ENCODE data around the gene KIF26B.
"Not testable (repeated sequence)": the region's sequence is repeated elsewhere in the genome, so short reads cannot be mapped to it uniquely, and the experiment has no call there.

The KIF26B gene

DNA sequence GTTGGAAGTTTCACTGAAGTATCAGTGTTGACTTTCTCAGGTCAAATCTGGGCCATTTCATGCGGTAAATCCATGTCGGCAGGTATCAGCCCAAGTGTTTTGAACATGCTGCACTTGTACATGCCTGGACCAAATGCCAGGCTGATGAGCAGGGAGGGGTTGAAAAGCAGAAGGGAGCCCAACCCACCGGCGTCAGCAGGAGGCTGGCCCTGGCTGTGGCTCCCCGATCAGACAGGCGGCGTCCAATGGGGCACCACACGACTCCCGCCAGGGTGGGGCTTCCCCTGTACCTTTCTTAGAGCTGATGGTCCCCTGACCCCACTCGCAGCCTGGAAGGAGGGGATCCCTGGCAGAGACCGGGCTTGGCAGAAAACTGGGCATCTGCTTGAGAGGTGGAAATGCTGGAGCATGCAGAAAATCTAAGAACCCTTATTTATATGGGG lies 540.0 kb downstream of the KIF26B start:
- DNase-seq (ENCODE audit: low read depth in 2 of 2) = no peak

DNA sequence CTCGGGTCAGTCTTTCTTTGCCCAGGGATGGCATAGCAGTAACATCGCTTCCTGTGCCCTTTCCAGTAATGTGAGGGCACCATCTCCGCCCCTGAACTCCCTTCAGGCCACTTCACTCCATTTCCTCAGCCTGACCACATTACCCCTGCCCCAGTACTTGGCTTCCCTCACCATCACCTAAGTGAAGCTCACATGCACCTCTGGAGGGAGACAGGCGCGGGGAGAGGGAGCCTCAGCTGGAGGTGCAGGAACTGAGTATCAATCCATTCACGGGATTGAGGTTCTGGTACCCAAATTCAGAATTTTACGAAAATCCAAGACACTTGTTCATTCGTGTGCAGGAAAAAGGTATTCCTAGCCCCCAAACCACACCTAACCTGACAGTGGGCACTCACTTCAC lies 540.4 kb downstream of the KIF26B start:
- no peak for DNase-seq (ENCODE audit: low read depth in 2 of 2)

DNA sequence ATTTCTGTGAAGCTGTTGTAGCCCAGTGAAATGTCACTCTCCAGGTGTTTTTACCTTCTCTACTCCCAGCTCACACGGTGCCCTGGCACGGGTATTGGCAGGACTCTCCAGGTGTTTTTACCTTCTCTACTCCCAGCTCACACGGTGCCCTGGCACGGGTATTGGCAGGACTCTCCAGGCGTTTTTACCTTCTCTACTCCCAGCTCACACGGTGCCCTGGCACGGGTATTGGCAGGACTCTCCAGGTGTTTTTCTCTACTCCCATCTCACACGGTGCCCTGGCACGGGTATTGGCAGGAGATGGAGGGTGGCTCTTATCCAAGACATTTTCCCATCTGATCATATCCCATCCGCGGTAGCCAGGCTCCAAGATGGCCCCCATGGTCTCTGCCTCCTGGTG lies 540.9 kb downstream of the KIF26B start:
- not testable (repeated sequence) for DNase-seq (ENCODE audit: low read depth in 2 of 2)

DNA sequence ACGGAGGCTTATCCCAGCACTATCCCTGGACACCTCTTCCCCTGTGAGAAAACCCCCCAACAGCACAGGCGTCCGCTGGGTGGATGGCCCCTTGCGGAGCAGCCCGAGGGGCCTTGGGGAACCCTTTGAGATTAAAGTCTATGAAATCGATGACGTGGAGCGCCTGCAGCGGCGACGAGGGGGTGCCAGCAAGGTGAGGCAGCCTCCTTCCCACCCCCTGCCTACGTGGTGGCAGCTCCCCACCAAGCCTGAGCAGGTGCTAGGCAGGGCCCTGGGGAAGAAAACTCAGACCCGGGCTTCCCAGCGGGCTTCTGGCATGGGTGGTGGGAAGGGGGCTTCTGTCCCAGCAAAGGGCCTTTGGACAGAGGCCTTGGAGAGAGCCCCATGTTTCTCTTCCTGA lies 543.3 kb downstream of the KIF26B start:
- no peak for DNase-seq (ENCODE audit: low read depth in 2 of 2)

DNA sequence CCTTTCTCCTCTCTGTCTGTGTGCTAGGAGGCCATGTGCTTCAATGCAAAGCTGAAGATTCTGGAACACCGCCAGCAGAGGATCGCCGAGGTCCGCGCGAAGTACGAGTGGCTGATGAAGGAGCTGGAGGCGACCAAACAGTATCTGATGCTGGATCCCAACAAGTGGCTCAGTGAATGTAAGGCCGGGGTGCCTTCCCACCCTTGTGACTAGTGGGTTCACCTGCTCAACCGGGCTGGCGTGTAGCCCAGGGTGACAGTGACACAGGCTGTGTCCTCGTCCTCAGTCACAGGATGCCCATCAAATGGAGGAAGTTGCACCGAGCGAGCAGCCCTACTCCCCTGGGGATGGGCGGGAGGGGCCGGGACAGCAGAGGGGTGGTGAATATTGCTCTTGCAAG lies 544.1 kb downstream of the KIF26B start:
- no peak for DNase-seq (ENCODE audit: low read depth in 2 of 2)

DNA sequence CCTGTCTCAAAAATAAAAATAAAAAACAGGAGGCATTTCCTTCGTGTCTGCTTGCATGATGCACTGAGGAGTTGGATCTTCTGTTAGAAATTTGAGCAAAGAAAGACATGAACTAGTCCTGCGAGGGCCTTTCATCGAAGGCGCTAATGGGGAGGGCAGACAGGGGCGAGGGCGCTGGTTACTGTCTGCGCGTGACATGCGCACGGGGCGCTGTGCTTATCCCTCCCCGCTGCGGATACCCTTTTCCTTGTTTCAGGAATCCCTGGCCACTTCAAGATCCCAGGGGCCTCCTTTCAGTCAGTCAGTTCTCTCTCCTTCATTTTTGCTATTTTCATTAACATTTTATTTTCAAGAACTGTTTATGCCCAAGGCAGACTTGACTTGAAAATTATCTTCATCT lies 545.8 kb downstream of the KIF26B start:
- DNase-seq (ENCODE audit: low read depth in 2 of 2) = no peak

DNA sequence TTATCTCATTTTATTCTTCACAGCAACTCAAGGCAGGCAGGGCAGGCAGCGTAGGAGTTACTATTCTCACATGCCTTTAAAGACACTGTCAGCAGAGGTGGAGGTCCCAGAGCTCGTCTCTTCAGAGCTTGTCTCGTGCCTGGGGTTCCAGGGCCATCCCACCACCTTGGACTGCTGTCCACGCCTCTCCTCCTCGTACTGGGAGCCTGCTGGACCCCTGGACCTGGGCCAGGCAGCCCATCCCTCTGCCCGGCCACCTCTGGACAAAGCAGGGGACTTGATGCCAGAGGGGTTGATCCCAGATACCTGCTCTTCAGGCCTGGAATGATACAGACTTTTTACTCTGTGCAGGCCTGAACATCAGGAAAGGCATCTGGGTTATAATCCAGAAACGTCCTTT lies 546.8 kb downstream of the KIF26B start:
- DNase-seq (ENCODE audit: low read depth in 2 of 2) = no peak

DNA sequence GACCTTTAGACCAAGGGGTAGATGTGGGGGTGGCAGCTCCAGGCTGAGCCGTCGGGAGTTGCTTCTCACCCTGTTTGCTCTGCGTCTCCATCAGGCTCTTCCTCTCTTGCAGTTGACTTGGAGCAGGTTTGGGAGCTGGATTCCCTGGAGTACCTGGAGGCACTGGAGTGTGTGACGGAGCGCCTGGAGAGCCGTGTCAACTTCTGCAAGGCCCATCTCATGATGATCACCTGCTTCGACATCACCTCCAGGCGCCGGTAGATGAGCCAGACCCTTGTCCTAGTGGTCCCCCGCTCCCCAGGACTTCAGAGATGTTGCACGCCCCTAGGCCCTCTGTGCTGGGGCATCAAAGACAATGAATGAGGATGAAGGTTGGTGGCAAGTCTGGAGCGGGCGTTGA lies 547.6 kb downstream of the KIF26B start:
- DNase-seq (ENCODE audit: low read depth in 2 of 2) = no peak

DNA sequence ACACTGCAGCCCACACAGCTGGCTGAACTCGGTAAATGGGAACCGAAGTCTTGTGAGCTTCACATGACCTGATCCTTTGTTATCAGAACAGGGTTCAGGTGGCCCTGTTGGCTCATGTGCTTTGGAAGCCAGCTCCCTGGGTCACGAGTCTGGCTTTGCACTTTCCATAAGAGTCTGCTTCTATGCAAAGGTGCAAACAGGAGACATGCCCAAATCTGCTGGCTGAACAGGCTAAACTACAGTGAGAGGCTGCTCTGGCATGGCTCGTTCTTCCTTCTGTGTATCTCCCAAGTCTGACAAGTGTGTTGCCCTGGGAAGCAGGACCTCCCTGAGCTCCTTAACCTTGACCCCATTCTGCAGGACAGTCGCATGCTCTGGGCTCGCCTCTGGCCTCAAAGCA lies 549.6 kb downstream of the KIF26B start:
- DNase-seq (ENCODE audit: low read depth in 2 of 2) = no peak

DNA sequence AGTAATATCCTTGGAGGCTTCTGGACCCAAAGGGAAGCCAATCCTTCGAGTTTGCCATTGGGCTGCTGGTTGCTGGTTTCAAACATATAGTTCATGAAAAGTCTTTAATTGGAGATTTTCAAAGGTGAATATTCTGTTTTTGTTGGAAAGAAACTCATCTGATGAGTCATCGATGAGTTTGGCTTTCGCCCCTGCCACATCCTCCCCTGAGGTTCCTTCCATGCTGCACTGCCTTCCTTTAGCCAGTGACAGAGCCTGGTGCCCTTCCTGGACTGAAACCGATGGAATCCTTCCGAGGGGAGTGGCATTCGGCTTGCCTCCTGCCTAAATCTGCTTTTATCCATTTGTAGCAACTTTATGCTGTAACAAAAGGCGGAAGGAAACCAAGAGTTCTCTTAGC lies 550.0 kb downstream of the KIF26B start:
- no peak for DNase-seq (ENCODE audit: low read depth in 2 of 2)

DNA sequence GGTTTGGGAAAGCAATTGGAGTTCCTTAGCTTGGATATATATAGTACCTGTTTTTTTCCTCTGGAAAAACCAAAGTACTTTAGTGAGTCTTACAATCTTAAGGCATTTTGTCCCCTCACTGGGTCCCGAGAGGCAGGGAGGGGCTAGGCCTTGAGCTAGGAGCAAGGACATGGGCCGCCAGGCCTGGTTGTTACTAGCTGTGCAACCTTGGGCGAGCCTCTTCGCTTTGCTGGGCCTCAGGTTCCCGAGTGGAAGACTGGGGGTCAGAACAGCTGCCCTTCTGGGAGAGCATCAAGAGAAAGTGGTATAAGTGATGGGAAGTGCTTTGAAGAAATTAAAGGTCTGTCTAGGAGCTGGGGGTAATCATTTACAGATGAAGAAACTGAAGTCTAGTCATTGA lies 553.2 kb downstream of the KIF26B start:
- no peak for DNase-seq (ENCODE audit: low read depth in 2 of 2)

DNA sequence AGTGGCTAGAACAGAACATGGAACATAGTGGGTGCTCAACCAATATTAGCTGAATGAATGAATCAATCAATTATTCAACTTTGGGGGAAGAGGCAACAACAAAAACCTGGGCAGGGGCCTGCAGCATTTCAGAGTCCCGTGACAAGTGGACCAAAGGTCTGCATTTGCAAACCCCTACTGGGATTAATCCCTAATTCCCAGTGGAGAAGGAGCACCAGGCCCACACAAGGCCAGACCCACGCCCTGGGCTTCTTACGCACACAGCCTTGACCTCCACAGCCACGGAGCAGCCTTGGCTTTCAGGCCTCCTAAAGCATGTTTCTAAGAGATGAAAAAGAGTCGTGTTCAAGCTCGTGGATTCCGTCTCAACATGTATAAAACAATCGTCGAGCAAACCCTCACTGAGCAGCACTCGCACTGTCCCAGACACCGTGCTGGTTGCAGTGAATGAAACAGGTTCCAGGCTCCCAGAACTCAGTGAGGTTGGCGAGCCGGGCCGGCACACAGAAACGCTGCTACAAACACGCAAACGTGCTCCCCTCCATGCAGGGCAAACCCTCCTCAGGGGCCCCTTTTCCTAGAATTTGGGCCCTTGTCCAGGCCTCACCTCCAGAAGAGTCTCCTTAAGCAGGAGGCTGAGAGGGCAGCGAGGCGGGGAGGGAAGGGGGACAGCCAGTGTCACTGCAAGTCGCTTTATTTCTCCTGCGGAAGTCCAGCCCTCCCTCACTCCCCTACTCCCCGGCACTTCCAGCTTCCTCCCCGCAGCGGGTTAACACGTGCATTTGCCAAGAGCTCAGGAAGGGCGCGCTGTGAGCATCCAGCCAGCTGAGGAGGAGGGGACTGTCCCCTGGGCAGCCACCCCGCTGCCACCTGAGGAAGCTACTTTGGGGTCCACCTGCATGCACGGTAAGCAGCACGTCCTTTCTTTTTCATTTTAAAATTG lies 556.4 kb downstream of the KIF26B start:
- no peak for DNase-seq (ENCODE audit: low read depth in 2 of 2)

DNA sequence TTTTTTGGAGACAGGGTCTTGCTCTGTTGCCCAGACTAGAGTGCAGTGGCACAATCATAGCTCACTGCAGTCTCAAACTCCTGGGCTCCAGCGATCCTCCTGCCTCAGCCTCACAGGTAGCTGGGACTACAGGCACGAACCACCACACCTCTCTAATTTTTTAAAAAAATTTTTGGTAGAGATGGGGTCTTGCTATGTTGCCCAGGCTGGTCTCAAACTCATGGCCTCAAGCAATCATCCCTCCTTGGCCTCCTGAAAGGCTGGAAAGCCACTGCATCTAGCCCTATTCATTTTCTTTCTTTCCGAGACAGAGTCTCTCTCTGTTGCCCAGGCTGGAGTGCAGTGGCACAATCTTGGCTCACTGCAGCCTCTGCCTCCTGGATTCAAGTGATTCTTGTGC lies 559.2 kb downstream of the KIF26B start:
- DNase-seq (ENCODE audit: low read depth in 2 of 2) = not testable (repeated sequence)

DNA sequence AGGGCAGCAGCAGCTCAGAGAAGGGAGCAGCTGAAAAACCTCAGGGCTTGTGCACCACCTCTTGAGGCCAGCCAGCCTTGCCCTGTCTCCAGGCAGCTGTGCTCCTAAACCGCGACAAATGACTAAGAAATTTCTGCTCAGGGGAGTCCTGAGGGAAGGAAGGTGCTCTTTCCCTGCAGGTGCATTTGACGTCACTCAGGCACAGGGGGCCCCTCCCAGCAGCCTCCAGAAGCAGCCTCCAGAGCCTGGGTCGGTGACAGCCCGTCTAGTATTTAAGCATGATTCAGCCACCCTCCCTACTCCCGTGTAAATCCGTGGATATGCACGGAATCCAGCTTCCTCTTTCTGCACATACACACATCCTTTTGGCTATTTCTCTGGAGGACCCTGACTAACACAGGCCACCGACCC lies 560.5 kb downstream of the KIF26B start:
- DNase-seq (ENCODE audit: low read depth in 2 of 2) = no peak

DNA sequence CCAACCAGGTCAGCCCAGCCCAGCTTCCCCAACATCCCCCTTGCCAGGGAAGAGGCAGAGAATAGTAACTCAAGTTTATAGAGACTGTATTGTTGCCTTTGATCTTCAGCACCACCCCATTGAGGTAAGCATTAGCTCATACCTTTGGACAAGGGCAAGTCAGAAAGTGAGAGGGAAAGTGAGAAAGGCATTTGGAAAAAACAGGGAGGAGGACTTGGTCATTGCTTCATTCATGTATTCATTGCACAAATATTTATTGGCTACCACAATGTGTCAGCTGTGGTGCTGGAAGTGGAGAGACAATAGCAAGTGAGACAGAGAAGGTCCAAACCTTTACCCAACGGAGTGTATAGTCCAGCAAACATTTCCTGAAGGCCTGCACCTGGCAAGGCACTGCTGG lies 561.2 kb downstream of the KIF26B start:
- DNase-seq (ENCODE audit: low read depth in 2 of 2) = no peak

DNA sequence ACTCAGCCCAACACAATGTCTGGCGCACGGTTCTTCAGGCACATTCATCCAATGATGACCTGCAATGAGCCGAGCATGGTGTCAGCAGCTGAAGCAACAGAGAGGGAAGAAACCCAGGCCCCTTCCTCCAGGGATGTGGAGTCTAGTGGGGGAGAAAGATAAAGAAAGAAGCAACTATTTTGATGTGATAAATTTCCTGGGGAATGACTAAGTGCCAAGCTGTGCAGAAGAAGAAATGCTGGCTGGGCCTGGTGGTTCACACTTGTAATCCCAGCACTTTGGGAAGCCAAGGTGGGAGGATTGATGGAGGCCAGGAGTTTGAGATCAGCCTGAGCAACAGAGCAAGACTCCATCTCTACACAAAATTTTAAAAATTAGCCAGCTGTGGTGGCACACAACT lies 561.8 kb downstream of the KIF26B start:
- no peak for DNase-seq (ENCODE audit: low read depth in 2 of 2)

DNA sequence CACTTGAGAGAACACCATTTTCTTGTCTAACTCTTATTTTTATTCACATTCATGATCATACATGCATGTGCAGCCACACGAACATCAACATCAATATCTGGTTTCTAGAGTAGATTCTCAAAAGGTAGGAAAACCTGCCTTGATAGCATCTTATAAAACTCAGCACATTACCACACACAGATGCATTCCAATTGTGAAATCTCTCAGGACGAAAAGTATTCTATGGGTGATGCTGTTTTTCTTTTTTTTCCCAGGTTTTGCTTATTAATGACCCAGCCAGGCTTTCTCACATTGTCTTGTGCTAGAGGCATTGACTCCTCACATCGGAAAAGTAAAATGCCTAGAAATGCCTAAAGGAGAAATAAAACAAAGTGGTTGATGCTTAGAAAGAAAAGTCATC lies 562.8 kb downstream of the KIF26B start:
- no peak for DNase-seq (ENCODE audit: low read depth in 2 of 2)

DNA sequence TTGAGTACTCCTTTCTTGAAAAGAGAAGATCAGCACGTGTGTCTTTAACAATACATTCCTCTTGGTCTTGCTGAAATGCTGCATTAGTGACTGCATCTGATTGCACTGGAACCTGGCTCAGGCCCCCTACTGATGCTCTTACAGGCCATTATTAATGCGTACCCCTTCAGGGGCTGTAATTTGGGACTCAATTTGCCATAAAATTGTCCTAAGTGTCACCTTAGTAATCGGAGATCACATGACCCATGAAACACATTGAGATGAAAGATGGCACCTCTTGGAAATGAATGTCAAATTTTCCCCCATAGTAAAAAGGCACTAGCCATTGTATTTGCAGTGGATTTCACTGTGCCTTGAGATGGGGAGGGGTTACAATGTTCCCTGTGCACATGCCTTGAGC lies 563.3 kb downstream of the KIF26B start:
- no peak for DNase-seq (ENCODE audit: low read depth in 2 of 2)

DNA sequence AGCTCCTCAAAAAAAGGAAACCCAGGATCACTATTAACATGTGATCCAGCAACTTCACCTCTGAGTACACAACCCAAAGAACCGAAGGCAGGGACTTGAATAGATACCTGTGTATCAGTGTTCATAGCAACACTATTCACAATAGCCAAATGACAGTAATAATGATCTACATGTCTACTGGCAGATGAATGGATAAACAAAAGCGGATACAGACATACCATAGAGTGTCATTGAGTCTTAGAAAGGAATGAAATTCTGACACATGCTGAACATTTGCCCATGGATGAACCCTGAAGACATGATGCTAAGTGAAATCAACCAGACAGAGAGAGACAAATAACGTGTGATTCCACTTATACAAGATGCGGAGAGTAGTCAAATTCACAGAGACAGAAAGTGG lies 564.2 kb downstream of the KIF26B start:
- DNase-seq (ENCODE audit: low read depth in 2 of 2) = no peak

DNA sequence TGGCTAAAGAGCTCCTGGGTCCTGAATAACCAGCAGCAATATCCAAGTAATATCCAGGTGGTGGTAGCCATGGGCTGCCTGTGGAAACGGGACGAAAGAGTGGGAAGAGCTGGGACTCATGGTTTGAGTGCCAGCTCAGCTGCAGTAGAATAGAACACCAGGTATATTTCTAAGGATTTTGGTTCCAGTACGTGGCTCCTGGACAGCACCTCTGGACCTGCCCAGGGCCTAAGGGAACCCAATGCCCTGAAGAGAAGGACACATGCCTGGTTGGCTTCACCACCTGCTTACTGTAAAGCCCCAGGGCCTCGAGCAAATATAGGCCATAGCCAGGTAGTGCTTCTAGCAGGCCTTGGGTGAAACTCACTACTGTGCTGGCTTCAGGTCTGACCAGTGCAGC lies 566.7 kb downstream of the KIF26B start:
- no peak for DNase-seq (ENCODE audit: low read depth in 2 of 2)

DNA sequence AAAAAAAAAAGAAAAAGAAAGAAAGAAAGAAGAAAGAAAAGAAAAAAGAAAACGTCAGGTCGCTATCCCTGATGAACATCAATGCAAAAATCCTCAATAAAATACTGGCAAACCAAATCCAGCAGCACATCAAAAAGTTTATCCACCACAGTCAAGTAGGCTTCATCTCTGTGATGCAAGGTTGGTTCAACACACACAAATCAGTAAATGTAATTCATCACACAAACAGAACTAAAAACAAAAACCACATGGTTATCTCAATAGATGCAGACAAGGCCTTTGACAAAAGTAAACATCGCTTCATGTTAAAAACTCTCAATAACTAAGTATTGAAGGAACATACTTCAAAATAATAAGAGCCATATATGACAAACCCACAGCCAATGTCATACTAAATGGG lies 573.2 kb downstream of the KIF26B start:
- DNase-seq (ENCODE audit: low read depth in 2 of 2) = not testable (repeated sequence)

DNA sequence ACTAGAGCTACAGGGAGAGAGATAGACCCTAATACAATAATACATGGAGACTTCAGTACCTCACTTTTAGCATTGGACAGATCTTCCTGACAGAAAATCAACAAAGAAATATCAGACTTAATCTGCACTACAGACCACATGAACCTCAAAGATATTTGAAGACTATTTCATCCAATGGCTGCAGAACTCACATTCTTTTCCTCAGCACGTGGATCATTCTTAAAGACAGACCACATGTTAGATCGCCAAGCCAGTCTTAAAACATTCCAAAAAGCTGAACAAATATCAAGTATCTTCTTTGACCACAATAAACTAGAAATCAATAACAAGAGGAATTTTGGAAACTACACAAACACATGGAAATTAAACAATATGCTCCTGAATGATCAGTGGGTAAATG lies 576.0 kb downstream of the KIF26B start:
- DNase-seq (ENCODE audit: low read depth in 2 of 2) = no peak

DNA sequence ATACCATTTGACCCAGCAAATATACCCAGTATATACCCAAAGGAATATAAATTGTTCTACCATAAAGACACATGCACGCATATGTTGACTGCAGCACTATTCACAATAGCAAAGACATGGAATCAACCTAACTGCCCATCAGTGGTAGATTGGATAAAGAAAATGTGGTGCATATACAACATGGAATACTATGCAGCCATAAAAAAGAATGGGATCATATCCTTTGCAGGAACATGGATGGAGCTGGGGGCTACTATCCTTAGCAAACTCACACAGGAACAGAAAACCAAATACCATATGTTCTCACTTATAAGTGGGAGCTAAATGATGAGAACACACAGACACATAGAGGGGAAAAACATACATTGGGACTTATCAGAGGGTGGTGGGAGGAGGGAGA lies 585.6 kb downstream of the KIF26B start:
- DNase-seq (ENCODE audit: low read depth in 2 of 2) = not testable (repeated sequence)

DNA sequence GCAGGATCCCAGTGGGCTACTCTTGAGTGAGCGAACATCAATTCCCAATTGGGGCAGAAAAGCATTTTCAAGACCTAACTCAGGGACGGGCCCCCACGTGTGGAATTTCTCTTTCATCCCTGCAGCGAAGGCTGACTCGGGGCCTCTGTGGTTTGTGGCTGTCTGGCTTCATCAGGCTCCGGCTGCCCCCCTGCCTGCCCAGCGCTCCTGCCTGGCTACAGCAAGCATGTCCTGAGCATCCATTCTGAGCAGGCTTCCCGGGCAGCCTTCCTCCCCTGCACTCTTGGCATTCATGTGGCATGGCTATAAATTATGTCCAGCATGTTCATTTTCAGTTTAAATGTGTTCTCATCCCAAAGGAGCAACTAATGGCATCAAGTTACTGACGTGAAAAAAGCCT lies 588.1 kb downstream of the KIF26B start:
- no peak for DNase-seq (ENCODE audit: low read depth in 2 of 2)
